ENCODE results near the gene PTPRB.
A peak's percentile ranks its signal among the peaks of the same experiment; 100 is the strongest.

The PTPRB gene

DNA sequence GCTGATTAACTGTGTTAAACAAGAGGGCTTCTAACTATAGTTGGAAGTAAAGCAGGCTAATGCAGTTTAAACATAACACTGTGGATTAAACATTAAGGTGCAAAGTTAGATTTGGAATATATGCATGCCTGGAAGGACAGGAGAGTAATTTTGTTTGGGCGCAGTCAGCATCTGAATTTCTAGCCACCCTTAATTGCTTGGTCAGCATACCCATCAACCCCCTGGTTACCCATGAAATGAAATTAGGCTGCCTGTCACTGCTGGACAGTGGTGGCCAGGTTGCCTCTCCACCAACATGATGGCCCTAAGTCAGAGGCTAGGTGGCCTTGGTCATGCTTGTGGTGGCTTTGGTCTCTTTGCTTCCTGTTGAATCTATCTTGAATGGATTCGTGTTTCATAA, 30.0 kb upstream of the PTPRB start:
- DNase-seq (ENCODE audit: low read depth), result no peak
- H3K4me3 ChIP-seq (ENCODE audit: control insufficient read depth, low read depth, low read length), result no peak overlapping the region
- TF ChIP-seq, protein P1, sequence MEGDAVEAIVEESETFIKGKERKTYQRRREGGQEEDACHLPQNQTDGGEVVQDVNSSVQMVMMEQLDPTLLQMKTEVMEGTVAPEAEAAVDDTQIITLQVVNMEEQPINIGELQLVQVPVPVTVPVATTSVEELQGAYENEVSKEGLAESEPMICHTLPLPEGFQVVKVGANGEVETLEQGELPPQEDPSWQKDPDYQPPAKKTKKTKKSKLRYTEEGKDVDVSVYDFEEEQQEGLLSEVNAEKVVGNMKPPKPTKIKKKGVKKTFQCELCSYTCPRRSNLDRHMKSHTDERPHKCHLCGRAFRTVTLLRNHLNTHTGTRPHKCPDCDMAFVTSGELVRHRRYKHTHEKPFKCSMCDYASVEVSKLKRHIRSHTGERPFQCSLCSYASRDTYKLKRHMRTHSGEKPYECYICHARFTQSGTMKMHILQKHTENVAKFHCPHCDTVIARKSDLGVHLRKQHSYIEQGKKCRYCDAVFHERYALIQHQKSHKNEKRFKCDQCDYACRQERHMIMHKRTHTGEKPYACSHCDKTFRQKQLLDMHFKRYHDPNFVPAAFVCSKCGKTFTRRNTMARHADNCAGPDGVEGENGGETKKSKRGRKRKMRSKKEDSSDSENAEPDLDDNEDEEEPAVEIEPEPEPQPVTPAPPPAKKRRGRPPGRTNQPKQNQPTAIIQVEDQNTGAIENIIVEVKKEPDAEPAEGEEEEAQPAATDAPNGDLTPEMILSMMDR (conservative IDR thresholded peaks at IDR 0.05; ENCODE audit: control insufficient read depth, insufficient read depth, low read depth, low read length), result no peak

DNA sequence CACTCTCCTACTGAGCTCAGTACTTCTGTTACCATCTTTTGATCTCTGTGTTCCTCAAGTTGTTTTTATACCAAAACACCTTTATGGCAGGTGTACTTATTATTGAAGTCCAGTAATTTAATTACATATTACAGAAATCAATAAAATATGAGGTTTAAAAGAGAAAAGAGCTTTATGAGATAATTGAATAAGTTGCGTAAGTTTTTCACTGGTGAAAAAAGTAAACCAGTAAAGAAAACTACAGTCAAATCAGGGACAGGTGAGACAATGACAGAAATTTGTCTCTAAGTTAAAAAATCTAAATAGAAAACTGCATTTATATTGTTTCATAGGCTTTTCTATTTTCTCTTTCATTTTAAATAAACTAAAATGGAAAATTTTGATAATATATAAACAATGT, 29.1 kb upstream of the PTPRB start:
- TF ChIP-seq, protein P1 (conservative IDR thresholded peaks at IDR 0.05; ENCODE audit: control insufficient read depth, insufficient read depth, low read depth, low read length), result no peak
- no peak overlapping the region for H3K4me3 ChIP-seq (ENCODE audit: control insufficient read depth, low read depth, low read length)
- DNase-seq (ENCODE audit: low read depth), result no peak

DNA sequence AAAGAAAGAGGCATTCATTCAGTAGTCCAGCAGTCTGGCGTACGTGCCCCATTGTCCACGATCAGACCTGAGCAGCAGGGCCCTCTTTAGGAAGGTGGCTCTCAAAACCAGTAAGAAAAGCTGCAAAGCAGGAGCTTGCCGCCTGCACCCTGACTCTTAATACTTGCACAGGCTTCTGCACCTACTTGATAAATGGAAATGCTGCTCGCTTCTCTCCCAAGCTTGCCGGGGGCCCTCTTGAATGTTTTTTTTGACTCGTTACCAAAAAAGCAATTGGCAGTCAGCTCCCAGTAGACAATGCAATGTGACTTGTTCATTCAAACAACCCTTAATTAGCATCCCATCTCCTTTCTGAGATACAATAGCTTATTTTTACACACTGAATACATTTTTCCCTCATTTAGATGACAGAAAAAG, 27.2 kb upstream of the PTPRB start:
- no peak for DNase-seq (ENCODE audit: low read depth)
- no peak overlapping the region for H3K4me3 ChIP-seq (ENCODE audit: control insufficient read depth, low read depth, low read length)
- TF ChIP-seq, protein P1 (conservative IDR thresholded peaks at IDR 0.05; ENCODE audit: control insufficient read depth, insufficient read depth, low read depth, low read length), result no peak

DNA sequence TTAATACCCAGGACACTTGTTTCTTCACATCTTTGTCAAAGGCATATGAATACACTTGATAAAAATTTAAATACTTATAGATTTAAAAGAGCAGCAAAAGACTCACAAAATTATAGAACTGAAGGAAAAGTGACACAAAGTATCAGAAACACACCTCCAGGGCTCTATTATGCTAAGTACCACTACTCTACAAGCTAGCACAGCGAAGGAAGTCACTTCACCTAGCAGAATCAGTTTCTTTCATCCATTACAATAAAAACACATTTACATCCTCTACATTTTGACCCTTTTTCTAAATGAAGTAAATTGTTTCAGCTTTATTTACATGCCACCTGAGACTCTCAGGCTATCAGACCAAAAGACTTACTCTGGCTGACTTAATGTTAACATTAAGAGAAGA, 26.6 kb upstream of the PTPRB start:
- DNase-seq (ENCODE audit: low read depth), result no peak
- H3K4me3 ChIP-seq (ENCODE audit: control insufficient read depth, low read depth, low read length), result no peak overlapping the region
- TF ChIP-seq, protein P1 (conservative IDR thresholded peaks at IDR 0.05; ENCODE audit: control insufficient read depth, insufficient read depth, low read depth, low read length), result no peak

DNA sequence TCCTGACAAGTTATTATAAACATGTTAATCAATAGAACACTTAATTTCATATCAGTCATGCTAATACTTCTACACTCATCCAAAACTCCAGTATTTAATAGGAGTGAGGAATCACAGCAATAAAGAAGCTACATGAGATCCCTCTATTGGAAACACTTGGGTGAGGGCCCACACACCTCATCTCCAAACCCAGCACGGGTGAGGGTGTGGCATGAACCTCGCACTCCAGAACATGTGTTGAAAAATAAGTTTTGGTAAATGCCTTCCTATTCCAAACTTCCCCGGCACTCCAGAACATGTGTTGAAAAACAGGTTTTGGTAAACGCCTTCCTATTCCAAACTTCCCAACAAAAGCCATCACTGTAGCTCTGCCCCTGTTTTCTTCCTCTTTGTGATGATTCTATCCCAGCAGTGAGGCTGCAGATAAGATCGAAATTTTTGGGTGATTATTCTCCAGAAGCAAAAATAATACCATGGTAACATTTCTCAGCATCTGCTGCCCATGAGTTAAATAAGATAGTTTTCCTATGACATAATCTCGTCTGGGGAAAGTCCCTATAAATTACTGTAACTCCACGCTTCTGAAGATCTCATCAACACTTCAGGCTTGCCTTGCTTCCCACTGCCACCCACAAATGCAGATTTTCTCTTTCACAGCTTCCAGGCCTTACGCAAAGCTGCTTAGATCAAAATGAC, 24.4 kb upstream of the PTPRB start:
- no peak overlapping the region for H3K4me3 ChIP-seq (ENCODE audit: control insufficient read depth, low read depth, low read length)
- TF ChIP-seq, protein P1 (conservative IDR thresholded peaks at IDR 0.05; ENCODE audit: control insufficient read depth, insufficient read depth, low read depth, low read length), result no peak
- peak; percentile 49 for DNase-seq (ENCODE audit: low read depth)

DNA sequence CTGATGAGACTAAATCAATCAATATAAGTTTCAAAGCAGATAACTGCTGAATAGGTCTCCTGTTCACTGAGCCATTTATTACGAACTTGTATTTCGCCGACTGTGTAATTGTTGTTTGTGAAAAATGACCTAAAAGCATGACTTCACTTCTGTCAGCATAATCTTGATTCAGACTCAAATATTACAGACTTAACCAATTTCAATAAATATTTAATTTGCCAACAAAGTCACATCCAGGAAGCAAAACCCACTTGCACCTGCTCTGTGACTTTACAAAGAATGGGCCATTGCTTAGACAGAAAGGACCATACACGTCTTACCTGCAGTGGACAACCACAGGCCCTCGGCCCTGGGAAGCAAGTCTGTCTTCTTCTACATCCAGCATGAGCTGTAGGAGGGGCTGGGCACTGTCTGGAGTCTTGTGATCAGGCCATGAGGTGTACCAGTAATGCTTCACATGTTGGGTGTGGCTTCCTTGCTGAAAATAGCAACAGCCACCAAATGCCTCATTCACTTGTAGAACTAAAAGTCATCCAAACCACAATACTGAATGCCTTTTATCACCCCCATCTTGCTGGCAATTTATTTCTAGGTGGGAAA, 23.5 kb upstream of the PTPRB start:
- H3K4me3 ChIP-seq (ENCODE audit: control insufficient read depth, low read depth, low read length), result no peak overlapping the region
- TF ChIP-seq, protein P1 (conservative IDR thresholded peaks at IDR 0.05; ENCODE audit: control insufficient read depth, insufficient read depth, low read depth, low read length), result no peak
- peak; percentile 68 for DNase-seq (ENCODE audit: low read depth)
